Activated gamma-delta T cell treated with anti-CD3 and anti-CD28 coated beads, Interleukin-2, amount 50 U/mL, for 16 hours (primary cell): ENCODE results near the gene ASF1A.
"Not testable (repeated sequence)": the region's sequence is repeated elsewhere in the genome, so short reads cannot be mapped to it uniquely, and the experiment has no call there.

Source experiments
- DNase-seq: peaks from one replicate; pipeline ENCODE4 v3.0.0-alpha.2; 2020; ENCODE audit warnings: low read depth

The ASF1A gene

DNA sequence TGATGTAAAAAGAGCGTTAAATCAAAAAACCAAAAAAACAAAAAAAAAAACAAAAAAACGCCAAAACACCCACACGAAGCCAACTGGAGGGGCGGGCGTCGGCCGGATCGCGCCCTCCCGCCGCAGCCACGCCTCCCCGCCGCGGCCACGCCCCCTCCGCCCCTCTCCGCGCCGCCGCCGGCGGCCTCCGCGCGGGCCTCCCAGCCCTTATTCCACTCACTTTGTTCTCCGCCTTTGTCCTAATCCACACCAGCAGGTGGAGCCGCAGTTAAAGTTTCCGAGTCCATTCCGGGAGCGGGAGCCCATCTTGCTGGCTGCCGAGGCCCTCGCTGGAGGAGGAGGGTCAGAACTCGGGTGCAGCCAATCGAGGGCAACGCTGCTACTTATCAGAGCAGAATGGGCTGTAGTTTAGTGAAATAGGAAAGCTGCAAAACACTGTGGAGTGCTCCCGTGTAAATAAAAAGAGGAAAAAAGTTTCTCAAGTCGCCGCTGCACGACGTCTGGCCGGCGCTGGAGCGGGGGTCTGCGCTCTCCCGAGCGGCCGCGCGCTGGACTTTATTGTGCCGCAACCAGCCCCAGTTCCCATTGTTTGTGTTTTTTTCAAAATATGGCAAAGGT, at the start of gene ASF1A:
TSS of gene ASF1A (plus strand) at position 346 of the 618 bp plus-strand sequence. CDS start at position 608, 262 bp downstream.
- peak; percentile 90 for DNase-seq

- no peak for DNase-seq
These were observed 49.0 kb upstream of the ASF1A start for GRCh38 chr6:118844915-118845314.

DNA sequence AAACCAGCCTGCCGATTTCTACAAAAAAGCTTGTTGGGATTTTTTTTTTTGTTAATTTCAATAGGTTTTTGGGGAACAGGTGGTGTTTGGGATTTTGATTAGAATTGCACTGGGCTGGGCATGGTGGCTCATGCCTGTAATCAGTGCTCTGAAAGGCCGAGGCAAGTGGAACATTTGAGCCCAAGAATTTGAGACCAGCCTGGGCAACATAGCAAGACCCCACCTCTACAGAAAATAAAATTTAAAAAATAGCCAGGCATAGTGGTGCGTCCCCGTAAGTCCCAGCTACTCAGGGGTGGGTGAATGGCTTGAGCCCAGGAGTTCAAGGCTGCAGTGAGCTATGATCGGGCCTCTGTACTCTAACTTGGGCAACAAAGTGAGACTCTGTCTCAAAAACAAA, 40.5 kb upstream of the ASF1A start:
- DNase-seq: no peak

DNA sequence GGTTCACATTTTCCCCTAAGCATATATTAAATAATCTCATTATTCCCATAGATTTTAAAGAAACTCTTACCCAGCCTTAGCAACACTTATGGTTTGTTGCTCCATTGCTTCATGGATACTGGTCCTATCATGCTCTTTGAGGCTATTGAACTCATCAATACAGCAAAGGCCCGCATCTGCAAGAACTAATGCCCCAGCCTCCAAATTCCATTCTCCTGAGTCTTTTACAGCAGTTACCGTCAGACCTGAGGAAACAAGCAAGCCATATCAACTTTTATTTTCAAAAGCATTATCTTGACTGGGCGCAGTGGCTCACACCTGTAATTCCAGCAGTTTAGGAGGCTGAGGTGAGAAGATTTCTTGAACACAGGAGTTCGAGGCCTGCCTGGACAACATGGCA, 37.7 kb upstream of the ASF1A start:
- no peak for DNase-seq

GRCh38 chr6:118859517-118860064, 34.4 kb upstream of the ASF1A start:
- no peak for DNase-seq

DNA sequence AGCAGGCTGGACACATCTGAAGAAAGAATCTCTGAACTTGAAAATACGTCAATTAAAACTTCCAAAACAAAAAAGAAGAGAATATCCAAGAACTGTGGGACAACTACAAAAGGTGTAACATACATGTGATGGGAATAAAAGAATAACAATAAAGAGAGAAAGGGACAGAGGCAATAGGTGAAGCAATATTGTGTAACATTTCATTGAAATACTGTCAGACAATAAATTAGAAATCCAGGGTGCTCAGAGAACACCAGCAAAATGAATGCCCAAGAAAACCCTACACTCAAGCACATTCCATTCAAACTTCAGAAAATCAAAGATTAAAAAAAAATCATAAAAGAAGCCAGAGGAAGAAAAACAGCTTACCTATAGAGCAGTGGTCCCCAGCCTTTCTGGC, 33.6 kb upstream of the ASF1A start:
- no peak for DNase-seq

DNA sequence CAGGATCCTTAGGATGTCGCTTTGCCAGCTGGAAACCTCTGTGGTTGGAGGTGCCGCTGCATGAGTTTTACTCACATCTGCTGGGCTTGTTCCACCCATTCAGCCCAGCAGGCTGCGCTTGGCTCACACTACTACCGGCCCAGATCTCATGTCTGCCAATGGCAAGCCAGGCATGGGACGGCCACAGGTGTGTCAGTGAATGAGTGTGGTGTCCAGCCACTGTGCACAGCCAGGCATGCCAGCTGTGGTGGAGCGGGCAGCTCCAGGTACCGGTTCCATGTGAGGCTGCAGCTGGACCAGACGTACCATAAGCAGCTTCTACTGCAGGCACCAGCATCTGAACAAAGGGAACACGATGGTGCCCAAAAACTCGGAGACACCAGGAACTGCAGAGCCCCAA, 33.1 kb upstream of the ASF1A start:
- no peak for DNase-seq

- DNase-seq: no peak
These were observed 31.5 kb upstream of the ASF1A start for GRCh38 chr6:118862443-118862842.

DNA sequence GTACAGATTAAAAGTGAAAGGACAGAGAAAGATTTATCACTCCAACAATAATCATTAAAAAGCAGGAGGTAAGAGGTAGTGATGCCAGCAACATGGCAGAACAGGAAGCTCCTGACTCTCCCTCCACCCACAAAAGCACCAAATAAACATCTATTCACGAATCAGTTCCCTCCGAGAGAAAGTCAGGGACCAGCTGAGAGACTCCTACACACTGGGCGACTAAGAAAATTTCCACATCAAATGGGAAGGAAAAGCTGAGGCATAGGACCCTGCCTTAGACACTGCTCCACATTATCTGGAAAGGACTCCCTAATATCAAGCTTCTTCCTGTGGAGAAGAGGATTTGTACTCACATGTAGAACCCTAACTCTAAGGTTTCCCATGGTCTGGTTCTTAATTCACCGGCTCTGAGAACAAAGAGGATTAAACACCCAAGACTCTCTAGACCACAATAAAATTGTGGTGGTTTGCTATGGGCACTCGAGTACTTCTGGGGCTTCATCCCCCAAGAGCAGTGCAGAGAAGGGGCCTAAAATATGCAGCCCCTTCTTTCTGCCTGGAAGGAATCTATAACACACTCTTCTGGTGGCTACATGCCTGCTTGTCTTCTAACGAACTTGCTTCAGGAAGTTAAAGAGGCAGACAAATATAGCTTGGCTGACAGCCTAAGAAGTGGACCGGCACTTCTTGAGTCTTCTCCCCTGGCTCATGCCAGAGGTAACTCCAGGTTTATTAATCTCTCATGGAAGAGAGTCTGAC, 29.4 kb upstream of the ASF1A start:
- DNase-seq: no peak

- no peak for DNase-seq
These were observed 28.9 kb upstream of the ASF1A start for GRCh38 chr6:118865100-118865391.

- no peak for DNase-seq
These were observed 26.8 kb upstream of the ASF1A start for GRCh38 chr6:118867181-118867580.

DNA sequence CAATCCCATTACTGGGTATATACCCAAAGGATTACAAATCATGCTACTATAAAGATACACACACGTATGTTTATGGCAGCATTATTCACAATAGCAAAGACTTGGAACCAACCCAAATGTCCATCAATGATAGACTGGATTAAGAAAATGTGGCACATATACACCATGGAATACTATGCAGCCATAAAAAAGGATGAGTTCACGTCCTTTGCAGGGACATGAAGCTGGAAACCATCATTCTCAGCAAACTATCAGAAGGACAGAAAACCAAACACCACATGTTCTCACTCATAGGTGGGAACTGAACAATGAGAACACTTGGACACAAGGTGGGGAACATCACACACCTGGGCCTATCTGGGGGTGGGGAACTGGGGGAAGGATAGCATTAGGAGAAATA, 25.1 kb upstream of the ASF1A start:
- not testable (repeated sequence) for DNase-seq

GRCh38 chr6:118869350-118869749, 24.6 kb upstream of the ASF1A start:
- DNase-seq: no peak

GRCh38 chr6:118869894-118870589, 23.9 kb upstream of the ASF1A start:
- DNase-seq: no peak

- DNase-seq: no peak
These were observed 22.6 kb upstream of the ASF1A start for GRCh38 chr6:118871331-118871730.

- no peak for DNase-seq
These were observed 21.6 kb upstream of the ASF1A start for GRCh38 chr6:118872318-118872717.

GRCh38 chr6:118872726-118873125, 21.2 kb upstream of the ASF1A start:
- DNase-seq: no peak

- DNase-seq: no peak
These were observed 20.7 kb upstream of the ASF1A start for GRCh38 chr6:118873239-118873638.

DNA sequence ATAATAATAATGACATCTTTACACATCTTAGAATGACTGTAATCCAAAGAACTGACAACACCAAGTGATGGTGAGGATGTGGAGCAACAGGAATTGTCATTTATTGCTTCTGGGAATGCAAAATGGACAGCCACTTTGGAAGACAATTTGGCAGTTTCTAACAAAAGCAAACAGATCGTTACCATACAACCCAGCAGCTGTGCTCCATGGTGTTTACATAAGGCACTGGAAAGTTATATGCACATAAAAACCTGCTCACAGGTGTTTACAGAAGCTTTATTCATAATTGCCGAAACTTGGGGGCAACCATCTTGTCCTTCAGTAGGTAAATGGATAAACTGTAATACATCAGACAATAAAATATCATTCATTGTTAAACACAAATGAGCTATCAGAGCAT, 18.3 kb upstream of the ASF1A start:
- no peak for DNase-seq

DNA sequence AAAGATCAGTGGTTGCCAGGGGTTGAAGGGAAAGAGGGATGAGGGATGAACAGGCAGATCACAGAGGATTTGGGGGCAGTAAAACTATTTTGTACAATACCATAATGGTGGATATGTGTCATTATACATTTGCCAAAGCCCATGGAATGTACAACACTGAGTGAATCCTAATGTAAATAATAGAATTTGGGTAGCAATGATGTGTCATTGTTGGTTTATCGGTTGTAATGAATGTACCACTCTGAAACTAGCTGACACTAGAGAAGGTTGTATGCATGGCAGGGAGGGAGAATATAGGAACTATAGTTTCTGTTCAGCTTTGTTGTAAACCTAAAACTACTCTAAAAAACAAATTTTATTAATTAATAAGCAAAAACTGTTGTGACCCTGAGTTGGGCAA, 17.8 kb upstream of the ASF1A start:
- DNase-seq: no peak

DNA sequence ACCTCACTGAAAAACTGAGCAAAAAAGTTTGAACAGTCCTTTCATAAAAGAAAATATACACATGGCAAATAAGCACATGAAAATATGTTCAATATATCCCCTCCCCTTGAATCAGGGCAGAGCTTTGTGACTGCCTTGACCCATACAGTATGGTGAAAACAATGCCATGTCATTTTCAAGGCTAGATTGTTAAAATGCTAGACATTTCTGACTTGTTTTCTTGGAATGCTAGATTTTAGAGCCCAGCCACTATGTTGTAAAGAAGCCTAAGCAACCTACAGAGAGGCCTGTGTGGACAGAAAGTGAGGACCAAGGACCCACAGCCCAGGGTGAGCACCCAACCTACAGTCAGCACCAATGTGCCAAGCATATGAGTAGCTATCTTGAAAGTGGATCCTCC, 17.1 kb upstream of the ASF1A start:
- no peak for DNase-seq

DNA sequence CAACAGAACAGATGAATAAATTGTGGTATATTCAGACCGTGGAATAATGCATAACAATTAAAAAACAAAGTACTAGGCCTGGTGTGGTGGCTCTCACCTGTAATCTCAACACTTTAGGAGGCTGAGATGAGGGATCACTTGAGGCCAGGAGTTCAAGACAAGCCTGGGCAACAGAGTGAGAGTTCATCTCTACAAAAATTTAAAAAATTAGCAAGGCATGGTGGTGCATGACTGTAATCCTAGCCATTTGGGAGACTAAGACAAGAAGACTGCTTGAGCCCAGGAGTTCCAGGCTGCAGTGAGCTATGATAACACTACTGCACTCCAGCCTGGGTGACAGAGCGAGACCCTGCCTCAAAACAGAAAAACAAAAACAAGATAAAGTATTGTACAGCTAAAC, 16.1 kb upstream of the ASF1A start:
- DNase-seq: no peak
